ENCODE measurements around the gene LAMTOR3.

GRCh38 chr4:99879458-99879857 is 14.8 kb downstream of the LAMTOR3 start:
- TF ChIP-seq CTCF (IDR thresholded peaks at IDR 0.05; ENCODE audit: insufficient read depth, low read length, poor library complexity, severe bottlenecking) (no peak), EZH2phosphoT487 (conservative IDR thresholded peaks at IDR 0.05; ENCODE audit: low read length) (no peak)

Measured in SU-DHL-6 (cell line).